Thyroid gland (tissue), 4 donors: Measurements from ENCODE around the gene TMEM269.

Experiments used
- POLR2A ChIP-seq, 2 donors: fragments of 450-650 bp; IDR thresholded peaks; one replicate each; pipeline ENCODE4 v1.6.1; 2017; ENCODE audit warnings: antibody characterized with exemption in 2 of 2, mild to moderate bottlenecking in 2 of 2, moderate library complexity in 1 of 2
- TF ChIP-seq, protein P1 (sequence below), 6 experiments: fragments of 200-600 bp in 3 of 6; fragments of 450-650 bp in 3 of 6; sonication (generic) in 3 of 6; IDR thresholded peaks; one replicate each; pipeline ENCODE4 v1.5.1; 2016 to 2019; ENCODE audit warnings: antibody characterized with exemption in 6 of 6, mild to moderate bottlenecking in 2 of 6, inconsistent platforms in 1 of 6, moderate library complexity in 1 of 6

DNA sequence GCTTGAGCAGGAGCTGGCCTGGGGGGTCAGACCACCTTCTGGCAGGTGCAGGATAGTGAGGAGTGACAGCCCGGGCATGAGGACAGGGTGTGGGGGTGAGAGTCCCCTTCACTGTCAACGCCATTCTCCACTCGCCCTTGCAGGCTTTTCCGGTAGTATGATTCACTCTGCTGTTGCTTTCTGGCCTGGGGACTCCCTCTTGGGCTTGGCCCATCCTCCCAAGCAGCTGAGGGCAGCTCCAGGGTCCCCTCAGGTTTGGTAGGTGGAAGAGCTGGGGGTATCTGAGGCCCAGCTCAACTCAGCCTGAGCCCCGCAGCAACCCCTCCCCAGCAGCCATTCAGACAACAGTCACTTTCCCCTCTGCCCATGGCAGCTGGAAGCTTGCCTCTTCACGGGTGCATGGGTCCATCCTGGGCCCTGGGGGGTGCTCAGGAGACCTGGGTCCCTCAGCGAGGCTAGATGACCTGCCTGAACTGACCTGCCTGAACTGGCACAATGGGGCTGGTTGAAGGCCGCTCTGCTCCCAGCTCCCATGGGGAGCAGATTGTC lies 46.0 kb upstream of the TMEM269 start:
- TF ChIP-seq, protein P1, sequence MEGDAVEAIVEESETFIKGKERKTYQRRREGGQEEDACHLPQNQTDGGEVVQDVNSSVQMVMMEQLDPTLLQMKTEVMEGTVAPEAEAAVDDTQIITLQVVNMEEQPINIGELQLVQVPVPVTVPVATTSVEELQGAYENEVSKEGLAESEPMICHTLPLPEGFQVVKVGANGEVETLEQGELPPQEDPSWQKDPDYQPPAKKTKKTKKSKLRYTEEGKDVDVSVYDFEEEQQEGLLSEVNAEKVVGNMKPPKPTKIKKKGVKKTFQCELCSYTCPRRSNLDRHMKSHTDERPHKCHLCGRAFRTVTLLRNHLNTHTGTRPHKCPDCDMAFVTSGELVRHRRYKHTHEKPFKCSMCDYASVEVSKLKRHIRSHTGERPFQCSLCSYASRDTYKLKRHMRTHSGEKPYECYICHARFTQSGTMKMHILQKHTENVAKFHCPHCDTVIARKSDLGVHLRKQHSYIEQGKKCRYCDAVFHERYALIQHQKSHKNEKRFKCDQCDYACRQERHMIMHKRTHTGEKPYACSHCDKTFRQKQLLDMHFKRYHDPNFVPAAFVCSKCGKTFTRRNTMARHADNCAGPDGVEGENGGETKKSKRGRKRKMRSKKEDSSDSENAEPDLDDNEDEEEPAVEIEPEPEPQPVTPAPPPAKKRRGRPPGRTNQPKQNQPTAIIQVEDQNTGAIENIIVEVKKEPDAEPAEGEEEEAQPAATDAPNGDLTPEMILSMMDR (IDR thresholded peaks at IDR 0.05), result no peak
- no peak for TF ChIP-seq POLR2A (IDR thresholded peaks at IDR 0.05)
